GM18519 (cell line): ENCODE results near the gene ACSM2A.
"Not testable (repeated sequence)": the region's sequence is repeated elsewhere in the genome, so short reads cannot be mapped to it uniquely, and the experiment has no call there.

ENCODE experiments used
- ATAC-seq: cut with Tn5 transposase; IDR thresholded peaks from one replicate; pipeline ENCODE4 v1.9.1; 2021; ENCODE audit warnings: mild to moderate bottlenecking, moderate library complexity; ENCODE audit not compliant: unreplicated experiment, low FRiP score

The ACSM2A gene

GRCh38 chr16:20451364-20451763, at the start of gene ACSM2A:
Gene ACSM2A (plus strand): TSS chr16:20451521. CDS start chr16:20460115, 8,594 bp downstream.
- ATAC-seq: not testable (repeated sequence)

GRCh38 chr16:20402651-20403050, 48.7 kb upstream of the ACSM2A start:
- ATAC-seq: no peak

GRCh38 chr16:20404637-20405036, 46.7 kb upstream of the ACSM2A start, which contains the start of gene PDILT:
Gene PDILT (minus strand): TSS chr16:20404737. CDS start chr16:20399300, 5,437 bp downstream.
- no peak for ATAC-seq

GRCh38 chr16:20409398-20410120, 41.8 kb upstream of the ACSM2A start, which contains the start of gene ACSM5:
Gene ACSM5 (plus strand): TSS chr16:20409534. CDS start chr16:20411485, 1,951 bp downstream.
- ATAC-seq: peak; percentile 26

- peak; percentile 74 for ATAC-seq
Measured at GRCh38 chr16:20410121-20410723, 41.1 kb upstream of the ACSM2A start.

- ATAC-seq: no peak
Measured at GRCh38 chr16:20411055-20411454, 40.3 kb upstream of the ACSM2A start.

- no peak for ATAC-seq
Measured at GRCh38 chr16:20415541-20415940, 35.8 kb upstream of the ACSM2A start.

GRCh38 chr16:20419093-20419492, 32.2 kb upstream of the ACSM2A start:
- ATAC-seq: not testable (repeated sequence)

GRCh38 chr16:20421748-20422147, 29.6 kb upstream of the ACSM2A start:
- ATAC-seq: not testable (repeated sequence)

- not testable (repeated sequence) for ATAC-seq
Measured at GRCh38 chr16:20423772-20424128, 27.6 kb upstream of the ACSM2A start.

GRCh38 chr16:20424129-20424866, 27.0 kb upstream of the ACSM2A start:
- no peak for ATAC-seq

- not testable (repeated sequence) for ATAC-seq
Measured at GRCh38 chr16:20427401-20427797, 23.9 kb upstream of the ACSM2A start.

GRCh38 chr16:20429499-20429898, 21.8 kb upstream of the ACSM2A start:
- not testable (repeated sequence) for ATAC-seq

GRCh38 chr16:20430480-20430879, 20.8 kb upstream of the ACSM2A start:
- ATAC-seq: not testable (repeated sequence)

- no peak for ATAC-seq
Measured at GRCh38 chr16:20430948-20431347, 20.4 kb upstream of the ACSM2A start.

GRCh38 chr16:20438950-20439349, 12.4 kb upstream of the ACSM2A start:
- ATAC-seq: not testable (repeated sequence)

- ATAC-seq: not testable (repeated sequence)
Measured at GRCh38 chr16:20439820-20440231, 11.5 kb upstream of the ACSM2A start.

- ATAC-seq: not testable (repeated sequence)
Measured at GRCh38 chr16:20440731-20441130, 10.6 kb upstream of the ACSM2A start.

GRCh38 chr16:20441191-20441590, 10.1 kb upstream of the ACSM2A start:
- ATAC-seq: no peak

GRCh38 chr16:20441859-20442258, 9.5 kb upstream of the ACSM2A start:
- ATAC-seq: not testable (repeated sequence)
